NCI-H774 (cell line): ENCODE data around the gene CDH1.
"Not testable (repeated sequence)": the region's sequence is repeated elsewhere in the genome, so short reads cannot be mapped to it uniquely, and the experiment has no call there.

Experiments
- DNase-seq: peaks from one replicate; lab custom pipeline; 2025; lab: John Stamatoyannopoulos, UW

CDH1 gene

GRCh38 chr16:68737046-68737729 is at the start of gene CDH1:
TSS of gene CDH1 (plus strand) at chr16:68737292. CDS start at chr16:68737416, 124 bp downstream.
- peak; percentile 68 for DNase-seq

- DNase-seq: no peak
Observed at GRCh38 chr16:68689921-68690320, 47.2 kb upstream of the CDH1 start.

GRCh38 chr16:68695575-68695974 is 41.5 kb upstream of the CDH1 start:
- no peak for DNase-seq

DNA sequence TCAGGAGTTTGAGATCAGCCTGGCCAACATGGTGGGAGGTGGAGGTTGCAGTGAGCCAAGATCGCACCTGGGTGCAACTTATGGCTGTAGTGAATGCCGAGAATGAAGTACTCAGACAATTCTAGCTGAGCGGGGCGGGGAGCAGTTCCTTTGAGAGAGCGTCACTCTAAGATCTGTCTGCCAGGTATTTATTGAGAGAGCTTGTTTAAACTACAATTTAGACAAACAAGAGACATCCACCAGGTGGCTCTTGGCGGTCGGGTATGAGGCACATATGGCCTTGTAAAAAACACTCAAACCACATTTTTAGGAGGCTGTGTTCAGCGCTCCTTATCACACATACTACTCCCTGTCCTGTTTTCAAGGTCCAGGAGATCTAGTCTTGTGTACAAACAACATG is 40.6 kb upstream of the CDH1 start:
- peak; percentile 15 for DNase-seq

GRCh38 chr16:68698091-68698490 is 39.0 kb upstream of the CDH1 start:
- DNase-seq: no peak

GRCh38 chr16:68700120-68700519 is 37.0 kb upstream of the CDH1 start:
- DNase-seq: no peak

DNA sequence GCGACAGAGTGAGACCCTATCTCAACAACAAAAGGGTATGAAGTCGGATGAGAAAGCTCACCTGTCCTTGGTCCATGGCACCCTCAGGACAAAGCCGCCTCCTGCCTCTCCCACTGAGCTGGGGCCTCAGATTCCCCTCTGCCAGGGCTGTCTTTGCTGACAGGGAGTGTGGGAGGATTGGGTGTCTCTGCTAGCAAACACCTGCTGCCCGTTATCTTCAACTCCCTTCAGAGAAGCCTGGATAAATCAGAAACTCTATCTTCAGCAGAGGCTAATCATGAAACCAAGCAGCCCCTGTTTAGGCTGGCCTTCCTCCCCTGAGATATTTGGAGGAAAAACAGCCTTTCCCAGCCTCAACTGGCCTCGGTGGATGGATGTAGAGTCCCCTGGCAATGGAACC is 36.3 kb upstream of the CDH1 start:
- DNase-seq: no peak

GRCh38 chr16:68704232-68704867 is 32.7 kb upstream of the CDH1 start:
- DNase-seq: peak; percentile 51

DNA sequence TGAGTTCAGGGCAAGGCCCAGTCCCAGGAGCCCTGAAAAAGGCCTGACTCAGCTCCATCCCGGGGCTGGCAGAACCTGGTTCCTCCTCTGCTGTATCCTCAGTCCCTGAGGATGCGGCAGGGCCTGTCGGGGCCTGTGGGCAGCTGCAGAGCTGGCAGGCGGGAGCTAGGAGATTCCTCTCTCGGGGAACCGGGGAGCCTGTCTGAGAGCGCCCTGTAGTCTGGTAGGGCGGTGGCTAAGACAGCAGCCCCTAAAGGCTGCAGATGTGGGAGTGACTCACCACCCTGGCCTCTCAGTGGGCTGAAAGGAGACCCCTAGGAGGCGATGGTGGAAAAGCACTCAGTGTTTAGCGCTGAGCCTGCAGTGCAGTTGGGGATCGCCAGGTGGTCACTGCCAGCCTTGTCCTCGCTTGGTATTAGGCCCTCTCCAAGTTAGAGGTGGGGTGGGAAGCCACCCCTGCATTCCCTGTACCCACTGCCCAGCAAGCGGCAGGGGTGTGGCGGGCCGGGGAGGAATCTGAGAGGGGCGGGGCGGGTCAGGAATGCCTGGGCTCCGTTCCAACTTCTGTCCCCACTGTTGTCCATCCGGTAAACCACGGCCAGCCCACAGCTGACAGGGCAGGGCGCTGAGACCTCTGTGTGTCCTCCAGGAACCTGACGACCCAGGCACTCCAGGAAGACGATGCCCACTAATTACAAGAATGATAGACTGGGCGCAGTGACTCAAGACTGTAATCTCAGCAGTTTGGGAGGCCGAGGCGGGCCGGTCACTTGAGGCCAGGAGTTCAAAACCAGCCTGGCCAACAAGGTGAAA is 29.5 kb upstream of the CDH1 start:
- DNase-seq: no peak

DNA sequence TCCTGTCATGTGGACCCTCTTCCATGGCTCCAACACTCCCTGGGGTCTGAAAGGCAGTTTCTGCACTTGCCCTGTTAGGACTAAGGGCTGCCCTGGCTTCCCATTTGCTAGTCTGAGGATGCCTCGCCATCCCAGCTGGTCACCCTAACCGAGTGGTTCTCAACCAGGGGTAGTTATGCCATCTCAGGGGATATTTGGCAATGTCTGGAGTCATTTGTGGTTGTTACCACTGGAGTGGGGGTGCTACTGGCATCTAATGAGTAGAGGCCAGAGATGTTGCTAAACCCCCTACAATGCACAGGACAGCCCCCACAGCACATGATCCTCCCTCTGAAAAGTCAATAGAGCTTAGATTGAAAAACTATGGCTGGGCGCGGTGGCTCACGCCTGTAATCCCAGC is 26.9 kb upstream of the CDH1 start:
- DNase-seq: no peak

- DNase-seq: no peak
Observed at GRCh38 chr16:68711421-68712139, 25.5 kb upstream of the CDH1 start.

GRCh38 chr16:68713361-68713760 is 23.7 kb upstream of the CDH1 start:
- no peak for DNase-seq

DNA sequence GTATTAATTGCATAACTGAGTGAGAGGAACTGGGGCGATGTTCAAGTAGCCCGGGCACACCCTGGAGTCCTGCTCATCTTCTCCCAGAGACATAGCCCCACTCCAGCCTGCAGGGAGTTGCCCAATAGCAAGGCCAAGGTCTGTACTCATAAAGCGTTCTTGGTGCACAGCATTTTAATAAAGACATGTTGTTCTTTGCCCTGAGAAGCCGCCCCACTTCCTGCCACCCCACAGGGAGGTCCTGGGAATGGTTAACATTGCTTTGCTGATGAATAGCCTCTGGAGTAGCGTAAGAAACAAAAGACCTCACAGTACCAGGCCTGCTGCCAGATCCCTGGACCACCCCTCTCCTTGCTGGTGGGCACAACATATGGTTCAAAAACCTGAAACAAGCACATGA is 21.6 kb upstream of the CDH1 start:
- DNase-seq: no peak

GRCh38 chr16:68716516-68716915 is 20.6 kb upstream of the CDH1 start:
- not testable (repeated sequence) for DNase-seq

- DNase-seq: no peak
Observed at GRCh38 chr16:68717684-68718083, 19.4 kb upstream of the CDH1 start.

- DNase-seq: no peak
Observed at GRCh38 chr16:68718590-68718989, 18.5 kb upstream of the CDH1 start.

DNA sequence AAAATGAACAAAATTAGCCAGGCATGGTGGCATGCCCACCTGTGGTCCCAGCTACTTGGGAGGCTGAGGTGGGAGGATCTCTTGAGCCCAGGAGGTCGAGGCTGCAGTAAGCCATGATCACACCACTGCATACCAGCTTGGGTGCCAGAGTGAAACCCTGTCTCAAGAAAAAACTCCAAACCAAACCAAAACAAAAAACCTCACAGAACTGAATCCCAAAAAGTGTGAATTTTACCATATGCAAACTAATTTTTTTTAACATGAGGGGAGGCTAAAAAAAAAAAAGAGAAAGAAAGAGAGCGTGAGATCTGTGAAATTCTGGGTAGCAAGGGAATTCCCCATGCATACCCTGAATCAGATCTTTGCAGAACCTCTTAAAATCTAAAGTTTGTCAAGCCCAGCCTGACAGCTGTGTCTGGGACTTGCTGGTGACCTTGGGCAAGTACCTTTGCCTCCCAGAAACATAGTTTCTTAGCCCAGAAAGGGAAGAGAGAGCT is 17.1 kb upstream of the CDH1 start:
- no peak for DNase-seq

GRCh38 chr16:68722119-68723024 is 14.7 kb upstream of the CDH1 start:
- no peak for DNase-seq

- DNase-seq: no peak
Observed at GRCh38 chr16:68724797-68725196, 12.3 kb upstream of the CDH1 start.

- DNase-seq: no peak
Observed at GRCh38 chr16:68728523-68728922, 8.6 kb upstream of the CDH1 start.

DNA sequence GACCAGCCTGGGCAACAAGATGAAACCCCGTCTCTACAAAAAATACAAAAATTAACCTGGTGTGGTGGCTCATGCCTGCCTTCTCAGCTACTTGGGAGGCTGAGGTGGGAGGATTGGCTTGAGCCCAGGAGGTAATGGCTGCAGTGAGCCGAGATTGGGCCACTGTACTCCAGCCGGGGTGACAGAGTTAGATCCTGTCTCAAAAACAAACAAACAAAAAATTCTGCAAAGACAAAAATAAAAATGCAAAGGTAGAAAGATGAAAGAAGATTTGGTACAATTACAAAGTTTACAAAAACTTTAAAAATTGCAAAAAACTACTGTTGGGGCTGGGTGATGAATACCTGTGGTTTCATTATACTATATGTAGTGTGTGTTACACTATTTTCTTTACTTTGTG is 5.5 kb upstream of the CDH1 start:
- no peak for DNase-seq
